NCI-H1048 (cell line): ENCODE results near the gene ZDHHC17.
"Not testable (repeated sequence)": the region's sequence is repeated elsewhere in the genome, so short reads cannot be mapped to it uniquely, and the experiment has no call there.

ENCODE experiments used
- DNase-seq: peaks from one replicate; lab custom pipeline; 2025; lab: John Stamatoyannopoulos, UW

ZDHHC17 gene

DNA sequence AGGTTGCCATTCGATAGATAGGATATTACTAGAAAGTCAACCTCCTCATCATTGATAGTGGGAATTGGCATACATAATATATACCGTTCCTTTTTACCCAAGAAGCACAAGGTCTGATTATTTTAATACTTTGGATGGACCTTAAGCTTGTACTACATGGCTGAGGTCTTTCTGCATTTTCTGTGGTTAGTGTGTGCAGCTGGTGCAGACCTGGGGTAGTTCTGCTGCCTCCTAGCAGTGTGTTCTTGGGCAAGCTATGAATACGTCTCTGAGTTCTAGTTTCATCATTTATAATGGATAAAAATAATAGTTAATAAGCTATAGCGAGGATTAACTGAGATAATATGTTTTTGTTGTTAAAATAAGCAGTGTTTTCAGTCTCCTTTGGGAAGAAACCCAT is 2.2 kb downstream of the ZDHHC17 start:
- no peak for DNase-seq

DNA sequence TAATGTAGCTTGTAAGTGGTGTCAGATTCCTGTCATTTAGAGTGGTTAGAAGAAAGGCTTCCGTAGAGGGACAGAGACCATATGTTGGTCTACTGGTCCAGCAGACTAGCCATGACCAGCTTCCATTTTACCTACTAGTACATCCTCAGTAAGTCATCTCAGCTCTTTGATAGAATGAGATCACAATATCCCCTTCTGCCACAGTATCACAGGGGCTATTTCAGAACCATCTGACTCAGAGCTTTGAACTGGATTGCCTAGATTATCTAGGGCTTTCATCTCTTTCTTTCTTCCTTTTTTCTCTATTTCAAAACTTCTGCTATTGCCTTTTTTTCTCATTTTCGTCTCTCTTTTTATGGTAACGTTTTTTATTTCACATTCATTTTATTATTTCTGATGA is 4.7 kb downstream of the ZDHHC17 start:
- no peak for DNase-seq

DNA sequence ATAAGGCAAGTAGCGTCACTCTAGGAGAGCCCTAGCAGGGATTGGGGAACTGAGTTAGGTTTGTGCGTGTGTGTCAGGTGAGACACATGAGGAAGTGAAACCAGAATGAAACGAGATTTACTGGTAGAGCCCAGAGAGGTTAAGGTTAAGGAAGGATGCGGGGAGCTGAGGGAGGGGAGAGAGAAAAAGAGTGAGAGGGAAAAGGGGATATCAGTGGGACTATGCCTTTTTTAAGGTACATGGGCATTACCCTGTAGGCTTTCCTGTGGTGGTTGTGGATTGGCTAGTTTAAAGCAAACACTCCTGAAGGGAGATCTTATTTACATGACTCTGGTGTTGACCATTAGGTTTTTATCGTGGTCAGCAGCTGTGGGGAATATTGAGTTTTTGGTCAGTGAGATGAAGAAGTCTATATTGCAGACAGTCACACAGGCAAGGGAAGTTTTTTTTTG is 13.9 kb downstream of the ZDHHC17 start:
- DNase-seq = no peak

DNA sequence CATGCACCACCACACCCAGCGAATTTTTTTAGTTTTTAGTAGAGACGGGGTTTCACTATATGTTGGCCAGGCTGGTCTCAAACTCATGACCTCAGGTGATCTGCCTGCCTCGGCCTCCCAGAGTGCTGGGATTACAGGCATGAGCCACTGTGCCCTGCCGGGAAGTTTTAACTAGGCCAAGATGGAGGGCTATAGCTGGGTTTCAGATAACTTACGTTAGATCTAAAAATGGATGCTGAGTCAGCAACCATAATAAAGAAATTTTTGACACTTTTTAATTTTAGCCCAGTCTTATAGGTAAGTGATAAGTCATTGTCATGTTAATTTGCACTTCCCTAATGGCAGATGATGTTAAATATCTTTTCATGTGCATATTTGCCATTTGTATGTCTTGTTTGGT is 14.4 kb downstream of the ZDHHC17 start:
- no peak for DNase-seq

DNA sequence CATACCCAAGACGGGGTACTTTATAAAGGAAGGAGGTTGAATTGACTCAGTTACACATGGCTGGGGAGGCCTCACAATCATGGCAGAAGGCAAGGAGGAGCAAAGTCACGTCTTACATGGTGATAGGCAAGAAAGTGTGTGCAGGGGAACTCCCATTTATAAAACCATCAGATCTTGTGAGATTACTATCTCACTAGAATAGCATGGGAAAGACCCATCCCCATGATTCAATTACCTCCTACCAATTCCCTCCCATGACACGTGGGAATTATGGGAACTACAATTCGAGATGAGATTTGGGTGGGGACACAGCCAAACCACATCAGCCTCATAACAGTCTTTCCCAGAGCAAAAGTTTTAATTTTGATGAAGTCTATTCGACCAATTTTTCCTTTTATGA is 15.4 kb downstream of the ZDHHC17 start:
- not testable (repeated sequence) for DNase-seq

DNA sequence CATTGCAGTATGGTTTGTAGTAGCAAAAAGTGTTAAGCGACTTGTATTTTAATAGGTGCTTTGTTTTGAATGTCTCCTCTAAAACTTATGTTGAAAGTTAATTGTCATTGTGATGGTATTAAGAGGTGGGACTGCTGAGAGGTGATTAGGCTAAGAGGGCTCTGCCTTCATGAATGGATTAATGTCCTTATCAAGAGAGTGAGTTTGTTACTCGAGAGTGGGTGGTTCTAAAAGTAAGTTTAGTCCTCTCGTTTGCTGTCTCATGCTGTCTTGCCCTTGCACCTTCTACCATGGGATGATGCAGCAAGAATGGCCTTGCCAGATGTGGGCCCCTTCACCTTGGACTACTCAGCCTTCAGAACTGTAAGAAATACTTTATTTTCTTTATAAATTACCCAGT is 17.4 kb downstream of the ZDHHC17 start:
- DNase-seq = no peak

DNA sequence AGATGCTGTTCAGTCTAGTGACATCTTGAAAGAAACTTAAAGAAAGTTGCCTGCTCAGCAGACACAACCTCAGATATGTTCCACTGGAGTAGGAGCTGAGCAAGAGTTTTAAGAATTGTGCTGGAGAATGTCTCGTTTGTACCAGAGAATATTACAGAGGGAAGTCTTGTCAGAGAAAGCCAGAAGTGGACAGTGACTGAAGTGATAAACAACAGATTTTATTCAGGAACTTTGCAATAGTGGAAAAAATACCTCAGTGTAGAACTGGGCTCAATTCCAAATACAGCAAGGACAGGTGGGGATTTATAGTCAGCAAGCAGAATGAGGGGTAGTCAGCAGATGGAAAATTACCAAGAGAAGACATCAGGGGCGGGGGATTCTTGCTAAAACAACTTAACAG is 18.6 kb downstream of the ZDHHC17 start:
- DNase-seq = no peak

DNA sequence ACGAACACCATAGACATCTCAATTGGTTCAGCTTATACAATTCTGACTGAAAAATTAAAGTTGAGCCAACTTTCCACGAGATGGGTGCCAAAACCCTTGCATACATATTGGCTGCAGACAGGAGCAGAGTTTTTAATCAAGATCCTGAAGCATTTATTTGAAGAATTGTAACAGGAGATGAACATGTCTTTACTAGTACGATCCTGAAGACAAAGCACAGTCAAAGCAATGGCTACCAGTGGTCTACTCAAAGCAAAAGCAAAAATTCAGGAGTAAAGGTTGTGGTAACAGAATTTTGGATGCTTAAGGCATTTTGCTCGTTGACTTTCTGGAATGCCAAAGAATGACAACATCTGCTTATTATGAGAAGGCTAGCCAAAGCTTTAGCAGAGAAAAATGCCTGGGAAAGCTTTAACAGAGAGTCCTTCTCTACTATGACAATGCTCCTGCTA is 20.7 kb downstream of the ZDHHC17 start:
- no peak for DNase-seq

DNA sequence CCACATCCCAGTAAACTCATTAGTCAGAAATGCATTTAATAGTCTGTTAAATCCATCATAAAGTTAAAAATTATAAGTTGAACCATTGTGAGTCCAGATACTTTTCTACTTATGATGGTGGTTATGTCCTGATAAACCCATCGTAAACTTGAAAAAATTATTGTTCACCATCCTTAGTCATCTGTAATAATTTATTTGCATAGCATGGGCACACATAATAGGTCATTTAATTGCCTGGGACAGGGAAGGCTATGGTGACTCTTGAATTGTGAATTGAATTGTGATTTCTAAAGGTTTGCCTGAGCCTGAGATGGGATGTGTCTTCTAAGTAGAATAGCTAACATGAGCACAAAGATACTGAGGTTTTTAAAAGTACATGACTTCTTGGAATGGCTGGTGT is 21.5 kb downstream of the ZDHHC17 start:
- DNase-seq = no peak

DNA sequence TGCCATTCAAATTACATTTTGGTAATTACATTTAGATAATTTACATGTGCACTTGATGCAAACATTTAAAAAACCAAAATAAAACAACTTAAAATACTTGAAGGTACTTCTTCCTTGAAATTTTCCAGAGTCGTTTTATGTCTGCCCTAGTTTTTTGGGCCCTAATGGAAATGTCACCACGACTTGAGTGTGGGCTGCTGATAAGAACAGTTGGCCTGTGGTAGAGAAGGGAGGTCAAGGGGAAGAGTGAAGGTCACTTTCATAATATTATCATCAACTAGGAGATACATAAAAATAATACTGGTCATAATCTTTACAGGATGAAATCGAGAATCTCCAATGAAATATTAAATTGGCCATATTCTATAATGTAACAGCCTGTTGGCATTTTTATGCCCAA is 23.1 kb downstream of the ZDHHC17 start:
- DNase-seq = no peak

DNA sequence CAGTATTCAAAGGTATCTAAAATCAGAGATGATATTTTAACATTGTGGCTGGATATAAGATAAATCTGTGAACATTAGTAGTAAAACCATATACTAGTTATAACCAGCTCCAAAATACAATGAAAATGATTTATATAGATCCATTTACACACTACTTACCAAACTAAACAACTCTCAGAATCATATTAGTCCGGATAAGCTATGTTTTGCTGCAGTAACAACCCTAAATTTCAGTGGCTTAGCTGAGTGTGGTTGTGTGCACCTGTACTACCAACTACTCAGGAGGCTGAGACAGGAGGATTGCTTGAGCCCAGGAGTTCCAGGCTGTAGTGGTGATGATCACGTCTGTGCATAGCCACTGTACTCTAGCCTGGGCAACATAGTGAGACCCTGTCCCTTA is 23.8 kb downstream of the ZDHHC17 start:
- no peak for DNase-seq

DNA sequence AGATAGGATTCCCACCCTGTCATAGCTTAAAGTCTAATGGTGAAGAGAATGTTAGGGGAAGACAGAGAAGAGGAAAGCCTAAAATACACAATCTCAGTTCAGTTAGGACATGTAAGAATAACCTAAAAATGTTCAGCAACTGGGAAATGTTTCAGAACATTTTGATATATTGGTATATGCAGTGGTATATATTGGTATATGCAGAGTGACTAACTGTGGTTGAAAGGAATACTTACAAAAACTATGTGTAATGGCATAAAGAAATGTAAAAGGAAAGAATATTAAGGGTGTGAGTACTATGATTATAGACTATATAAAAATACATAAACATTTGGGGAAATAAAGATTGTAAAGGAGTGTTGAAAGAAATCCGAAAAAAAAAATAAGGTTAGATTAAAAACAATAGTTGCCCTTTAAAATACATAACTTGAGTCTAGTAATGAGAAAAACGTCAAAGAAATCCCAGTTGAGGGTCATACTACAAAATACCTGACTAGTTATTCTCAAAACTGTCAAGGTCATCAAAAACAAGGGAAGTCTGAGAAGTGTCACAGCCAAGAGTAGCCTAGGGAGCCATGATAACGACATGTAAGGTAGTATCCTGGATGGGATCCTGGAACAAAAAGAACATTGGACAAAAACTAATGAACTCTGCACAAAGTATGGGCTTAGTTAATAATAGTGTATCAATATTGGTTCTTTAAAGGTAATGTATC is 25.6 kb downstream of the ZDHHC17 start:
- DNase-seq = no peak

DNA sequence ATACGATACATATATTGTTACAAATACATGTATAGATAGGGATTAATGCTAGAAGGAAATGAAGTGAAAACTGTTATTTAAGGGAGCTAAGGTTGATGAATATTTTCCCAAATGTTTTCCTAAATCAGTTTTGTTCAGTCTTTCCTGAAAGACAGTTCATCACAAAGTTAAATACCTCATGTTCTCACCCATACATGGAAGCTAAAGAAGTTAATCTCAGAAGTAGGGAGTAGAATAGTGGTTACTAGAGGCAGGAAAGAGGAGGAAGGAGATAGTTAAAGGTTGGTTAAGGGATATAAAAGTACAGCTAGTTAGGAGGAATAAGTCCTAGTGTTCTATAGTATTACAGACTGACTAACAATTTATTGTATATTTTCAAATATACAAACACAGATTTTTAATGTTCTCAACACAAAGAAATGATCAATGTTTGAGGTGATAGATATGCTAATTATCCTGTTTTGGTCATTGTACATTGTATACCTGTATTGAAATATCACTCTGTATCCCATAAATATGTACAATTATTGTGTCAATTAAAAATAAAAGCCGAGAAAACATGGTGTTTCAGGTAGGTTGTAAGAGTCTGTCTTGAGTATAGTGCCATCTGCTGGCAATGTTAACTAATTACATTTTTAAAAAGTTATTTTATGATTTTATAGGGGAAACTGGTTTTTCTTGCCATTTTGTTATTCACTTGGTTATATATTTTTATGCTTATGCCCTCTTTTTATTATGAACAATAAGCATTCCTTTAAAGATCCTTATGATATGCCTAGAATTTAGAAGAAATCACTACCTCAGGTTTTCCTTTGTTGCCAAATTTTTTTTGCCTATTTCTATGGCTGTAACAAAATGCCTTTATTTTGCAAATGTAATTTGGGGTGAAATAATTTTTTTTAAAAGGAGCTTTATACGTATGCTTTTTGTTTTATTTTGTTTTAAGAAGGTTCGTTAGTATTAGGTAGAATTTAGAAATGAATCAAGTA is 26.9 kb downstream of the ZDHHC17 start:
- no peak for DNase-seq

DNA sequence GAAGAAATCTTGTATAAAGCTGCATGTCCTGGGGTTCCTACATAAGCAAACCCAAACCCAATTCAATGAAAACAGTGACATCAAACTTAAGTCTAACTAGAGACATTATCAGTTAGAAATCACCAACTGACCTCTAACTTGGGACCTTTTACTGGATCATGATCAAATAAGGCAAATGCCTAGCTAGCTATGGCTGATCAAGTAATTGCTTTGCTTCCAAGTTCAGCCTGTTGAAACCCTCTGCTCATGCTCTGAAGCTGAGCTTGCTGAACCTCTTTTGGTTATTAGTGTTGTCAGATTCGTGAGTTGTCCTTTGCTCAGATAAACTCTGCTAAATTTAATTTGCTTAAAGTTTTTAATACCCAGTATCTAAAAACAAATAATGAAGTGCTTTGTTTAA is 28.9 kb downstream of the ZDHHC17 start:
- no peak for DNase-seq

DNA sequence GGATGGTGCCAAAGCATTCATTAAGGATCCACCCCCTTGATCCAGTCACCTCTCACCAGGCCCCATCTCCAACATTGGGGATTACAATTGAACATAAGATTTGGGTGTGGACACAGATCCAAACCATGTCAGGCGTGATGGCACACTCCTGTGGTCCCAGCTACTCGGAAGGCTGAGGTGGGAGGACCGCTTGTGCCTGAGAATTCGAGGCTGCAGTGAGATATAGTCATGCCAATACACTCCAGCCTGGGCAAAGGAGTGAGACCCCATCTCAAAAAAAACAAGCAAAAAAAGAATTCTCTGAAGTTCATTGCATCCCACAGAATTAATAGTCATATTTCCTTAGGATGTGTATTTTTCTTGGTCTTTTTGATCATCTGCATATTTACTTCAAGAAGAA is 34.9 kb downstream of the ZDHHC17 start:
- no peak for DNase-seq

DNA sequence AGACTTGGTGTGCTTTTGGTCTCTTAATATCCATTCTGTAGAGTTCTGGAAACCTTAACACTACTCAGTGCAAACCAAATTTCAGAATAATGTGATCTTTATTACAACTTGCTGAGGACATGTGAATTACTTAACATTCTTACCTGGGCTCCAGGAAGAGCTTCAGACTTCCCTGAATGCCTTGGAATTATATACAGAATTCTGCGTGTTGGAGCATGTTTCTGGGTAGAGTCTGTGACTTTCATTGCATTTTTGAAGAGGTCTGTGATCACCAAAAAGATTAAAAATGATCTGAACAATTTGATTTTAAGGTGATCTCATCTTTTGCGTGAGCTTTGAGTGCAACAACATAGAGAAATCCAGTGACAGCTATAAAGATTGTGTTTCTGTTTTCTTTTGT is 35.4 kb downstream of the ZDHHC17 start:
- DNase-seq = no peak

DNA sequence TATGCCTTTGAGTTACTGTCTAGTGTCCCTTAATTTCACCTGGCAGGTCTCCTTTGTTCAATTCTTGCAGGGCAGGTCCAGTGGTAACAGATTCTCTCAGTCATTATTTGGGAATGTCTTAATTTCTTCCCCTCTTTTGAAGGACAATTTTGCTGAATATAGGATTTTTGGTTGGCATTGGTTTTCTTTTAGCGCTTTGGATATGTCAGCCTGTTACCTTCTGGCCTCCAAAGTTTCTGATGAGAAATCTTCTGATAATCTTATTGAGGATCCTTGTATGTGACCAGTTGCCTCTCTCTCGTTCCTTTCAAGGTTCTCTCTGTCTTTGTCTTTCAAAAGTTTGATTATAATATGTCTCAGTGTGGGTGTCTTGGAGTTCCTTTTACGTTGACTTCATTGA is 38.1 kb downstream of the ZDHHC17 start:
- no peak for DNase-seq

DNA sequence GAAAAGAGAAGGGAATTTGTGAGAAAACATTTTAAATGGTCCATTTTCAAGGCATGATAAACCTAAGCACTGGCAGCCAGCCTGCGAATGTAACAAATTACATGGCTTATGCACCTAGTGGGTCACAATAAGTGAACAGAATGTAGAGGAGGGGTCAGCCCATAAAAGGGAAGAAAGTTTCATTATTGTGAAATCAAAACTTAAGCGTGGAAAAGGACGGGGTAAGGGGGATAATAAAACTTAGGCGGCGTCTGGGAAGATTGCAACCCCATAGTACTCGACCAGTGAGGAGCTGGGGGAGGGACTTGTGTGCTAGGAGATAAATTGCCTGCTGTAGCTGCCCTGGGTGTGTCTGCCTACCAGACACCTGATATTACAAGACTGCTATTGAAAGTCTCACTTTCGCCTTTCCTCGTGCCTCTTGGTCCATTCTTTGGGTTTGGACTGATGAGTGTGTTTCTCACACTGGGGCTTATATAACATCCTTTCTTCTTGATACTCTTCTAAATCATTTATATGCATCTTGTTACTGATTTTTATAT is 40.6 kb downstream of the ZDHHC17 start:
- DNase-seq = no peak

DNA sequence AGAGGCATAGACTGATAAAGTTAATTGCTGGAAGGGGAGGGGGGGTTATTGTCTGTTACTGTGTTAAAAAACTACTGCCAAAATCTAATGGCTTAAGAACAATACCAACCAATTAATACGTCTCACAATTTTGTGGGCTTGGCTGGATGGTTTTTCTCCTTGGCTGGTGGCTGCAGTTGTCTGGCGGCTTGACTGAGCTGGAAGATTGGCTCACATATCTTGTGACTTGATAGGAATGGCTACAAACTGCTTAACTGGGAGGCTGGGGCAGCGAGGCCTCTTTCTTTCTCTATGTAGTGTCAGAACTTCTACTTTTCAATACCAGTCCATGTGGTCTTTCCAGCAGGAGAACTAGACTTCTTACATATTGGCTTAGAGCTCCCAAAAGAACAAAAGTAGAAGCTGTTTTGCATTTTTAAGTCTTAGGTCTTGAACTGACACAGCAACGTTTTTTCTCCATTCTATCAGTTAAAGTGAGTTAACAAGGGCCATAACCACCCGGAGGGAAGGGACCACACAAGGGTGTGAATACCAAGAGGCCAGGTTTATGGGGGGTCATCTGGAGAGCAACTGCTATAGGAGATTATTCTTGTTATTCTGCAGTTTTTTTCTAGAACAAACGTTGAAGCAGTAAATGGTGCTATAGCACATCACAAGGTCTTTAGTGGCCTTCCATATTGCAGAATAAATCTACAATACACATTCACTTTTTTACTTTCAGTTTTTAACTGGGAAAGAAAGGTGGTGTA is 46.9 kb downstream of the ZDHHC17 start:
- DNase-seq = no peak

DNA sequence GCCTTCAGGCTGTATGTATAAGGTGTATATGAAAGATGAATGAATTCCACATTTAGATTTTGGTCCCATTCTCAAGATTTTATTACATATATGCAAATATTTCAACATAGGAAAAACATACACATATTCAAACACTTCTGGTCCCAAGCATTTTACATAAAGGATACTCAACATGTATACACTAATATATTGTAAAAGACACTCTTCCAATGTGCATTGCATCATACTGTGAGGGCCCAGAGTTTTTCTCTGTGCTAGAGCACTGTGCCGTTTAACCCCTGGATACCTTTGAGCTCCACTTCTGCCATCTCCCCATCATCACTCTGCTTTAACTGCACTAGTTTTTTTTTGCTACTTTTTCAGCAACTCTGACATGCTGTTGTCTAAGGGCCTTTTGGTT is 48.1 kb downstream of the ZDHHC17 start:
- no peak for DNase-seq

DNA sequence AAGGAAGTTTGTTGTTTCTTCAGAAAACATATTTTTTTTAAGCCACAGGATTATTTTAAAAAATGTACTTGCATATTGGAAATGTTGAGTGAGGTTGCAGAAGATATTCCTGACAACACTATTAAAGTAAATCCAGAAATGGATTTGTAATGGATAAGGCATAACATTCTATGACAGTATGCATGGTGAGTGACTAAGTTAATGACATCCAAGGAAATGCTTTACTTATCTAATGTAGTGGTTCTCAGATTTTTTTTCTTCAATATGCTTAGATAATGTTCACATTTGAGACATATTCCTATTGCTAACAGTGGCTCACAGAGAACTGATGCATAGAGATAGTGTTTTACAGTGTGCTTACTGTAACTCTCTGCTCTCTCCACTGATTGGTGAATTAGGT is 49.4 kb downstream of the ZDHHC17 start:
- DNase-seq = no peak

DNA sequence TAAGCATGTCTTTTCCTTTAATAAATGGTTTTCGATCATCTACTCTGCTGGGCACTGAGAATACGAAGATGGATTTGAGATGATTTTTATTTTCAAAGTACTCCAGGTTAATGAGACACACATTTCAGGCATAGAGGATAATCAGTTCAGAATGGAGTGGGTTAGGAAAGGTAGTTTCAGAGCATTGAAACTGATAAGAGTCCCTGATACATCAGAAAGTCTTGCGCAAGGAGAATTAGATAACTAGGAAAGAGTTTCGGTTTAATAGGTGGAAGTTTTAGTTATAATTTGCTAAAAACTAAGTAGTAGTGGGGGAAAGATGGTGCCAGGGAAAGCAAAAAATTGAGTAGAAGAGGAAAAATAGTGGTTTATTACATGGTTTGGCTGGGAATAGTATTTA is 50.1 kb downstream of the ZDHHC17 start:
- DNase-seq = no peak
